ENCODE data around the gene MID2. TPM values are rescaled to one million over a fixed set of nuclear protein-coding genes. Genes with fewer than 3 reads are reported as not detected.

The MID2 gene
- polyA plus RNA-seq, 1 donor (not counting 4 experiments of a cell fraction or from before 2014, with no cell fraction given): 8.9 TPM

DNA sequence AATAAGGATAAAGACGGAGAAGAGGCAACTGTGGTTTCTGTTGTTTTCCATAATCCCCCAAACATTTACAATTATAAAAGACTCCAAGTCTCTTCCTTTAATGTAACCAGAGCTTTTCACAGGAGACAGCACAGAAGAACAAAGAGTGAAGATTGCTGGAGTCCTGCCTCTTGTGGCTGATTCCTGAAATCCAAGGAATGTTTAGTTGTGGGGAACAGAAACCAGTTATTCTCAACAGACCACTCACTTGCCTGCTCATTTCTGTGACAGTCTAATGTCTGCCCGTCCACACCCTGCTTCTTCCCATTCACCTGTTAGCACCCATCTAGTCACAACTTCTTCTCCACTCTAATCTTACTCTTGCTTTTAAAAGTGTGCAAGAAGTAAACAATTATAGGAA lies 144.4 kb downstream of the MID2 start:
- Histone ChIP-seq H3K9ac (ENCODE audit: control insufficient read depth, extremely low read depth, insufficient read depth, low read length) (no peak overlapping the region), H3K36me3 (ENCODE audit: control insufficient read depth in 2 of 2, extremely low read depth in 1 of 2, insufficient read depth in 2 of 2, low read length in 2 of 2) (no peaks in the 10 kb centered on the region), H3K4me3 (ENCODE audit: control insufficient read depth in 2 of 3, extremely low read depth in 1 of 3, insufficient read depth in 2 of 3, low read depth in 1 of 3, low read length in 3 of 3) (no peak overlapping the region), H3K27ac (ENCODE audit: control insufficient read depth, insufficient read depth, low read length) (no peak overlapping the region), H2AFZ (ENCODE audit: control insufficient read depth, low read length) (no peak overlapping the region), H3K9me3 (ENCODE audit: control insufficient read depth, low read depth, low read length) (no peaks in the 10 kb centered on the region), H3K4me2 (ENCODE audit: control insufficient read depth, extremely low read depth, insufficient read depth, low read depth, low read length) (no peak overlapping the region), H3K79me2 (ENCODE audit: control insufficient read depth, insufficient read depth, low read length) (no peaks in the 10 kb centered on the region), H3K9me1 (ENCODE audit: control insufficient read depth, extremely low read depth, insufficient read depth, low read length) (no peaks in the 10 kb centered on the region), H3K4me1 (ENCODE audit: control insufficient read depth, extremely low read depth, insufficient read depth, low read length) (no peaks in the 10 kb centered on the region), H3K27me3 (ENCODE audit: control insufficient read depth, extremely low read depth, insufficient read depth, low read length) (no peaks in the 10 kb centered on the region), H4K20me1 (ENCODE audit: control insufficient read depth, extremely low read depth, insufficient read depth, low read length) (peaks cover 4% of the 10 kb centered on the region)
- FAIRE-seq (no peak), DNase-seq (ENCODE audit: low read depth, low spot score) (no peak)
- no peak for TF ChIP-seq EZH2 (IDR thresholded peaks at IDR 0.05; ENCODE audit: low read length)
- TF ChIP-seq, protein P1, sequence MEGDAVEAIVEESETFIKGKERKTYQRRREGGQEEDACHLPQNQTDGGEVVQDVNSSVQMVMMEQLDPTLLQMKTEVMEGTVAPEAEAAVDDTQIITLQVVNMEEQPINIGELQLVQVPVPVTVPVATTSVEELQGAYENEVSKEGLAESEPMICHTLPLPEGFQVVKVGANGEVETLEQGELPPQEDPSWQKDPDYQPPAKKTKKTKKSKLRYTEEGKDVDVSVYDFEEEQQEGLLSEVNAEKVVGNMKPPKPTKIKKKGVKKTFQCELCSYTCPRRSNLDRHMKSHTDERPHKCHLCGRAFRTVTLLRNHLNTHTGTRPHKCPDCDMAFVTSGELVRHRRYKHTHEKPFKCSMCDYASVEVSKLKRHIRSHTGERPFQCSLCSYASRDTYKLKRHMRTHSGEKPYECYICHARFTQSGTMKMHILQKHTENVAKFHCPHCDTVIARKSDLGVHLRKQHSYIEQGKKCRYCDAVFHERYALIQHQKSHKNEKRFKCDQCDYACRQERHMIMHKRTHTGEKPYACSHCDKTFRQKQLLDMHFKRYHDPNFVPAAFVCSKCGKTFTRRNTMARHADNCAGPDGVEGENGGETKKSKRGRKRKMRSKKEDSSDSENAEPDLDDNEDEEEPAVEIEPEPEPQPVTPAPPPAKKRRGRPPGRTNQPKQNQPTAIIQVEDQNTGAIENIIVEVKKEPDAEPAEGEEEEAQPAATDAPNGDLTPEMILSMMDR (optimal IDR thresholded peaks at IDR 0.05 in 1 of 3, IDR thresholded peaks at IDR 0.05 in 1 of 3, conservative IDR thresholded peaks at IDR 0.05 in 1 of 3; ENCODE audit: extremely low read depth in 1 of 3, insufficient read depth in 2 of 3, low read length in 3 of 3): no peak
- dilution Hi-C loops (cut with MboI; ENCODE audit: extremely low pct_ligation_motif_present, low sequenced_read_pairs): no loop called here

DNA sequence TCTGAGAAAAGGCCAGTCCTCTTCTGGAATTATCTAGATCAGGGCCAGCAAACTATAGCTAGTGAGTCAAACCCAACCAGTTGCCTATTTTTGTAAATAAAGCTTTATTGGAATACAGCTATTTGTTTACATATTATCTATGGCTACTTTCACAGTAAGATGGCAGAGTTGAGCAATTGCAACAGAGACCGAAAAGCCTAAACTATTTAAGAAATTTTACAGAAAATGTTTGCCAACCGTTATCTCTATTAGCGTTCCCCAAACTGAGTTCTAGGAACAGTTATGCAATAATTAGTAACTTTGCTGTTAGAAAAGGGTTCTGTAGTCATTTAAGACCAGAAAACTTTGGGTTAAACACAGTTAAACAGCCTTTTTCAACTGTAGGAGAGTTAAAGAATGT lies 146.0 kb downstream of the MID2 start:
- no peak overlapping the region for H3K27ac ChIP-seq (ENCODE audit: control insufficient read depth, insufficient read depth, low read length)
- no peak overlapping the region for H3K4me2 ChIP-seq (ENCODE audit: control insufficient read depth, extremely low read depth, insufficient read depth, low read depth, low read length)
- dilution Hi-C loops (cut with MboI; ENCODE audit: extremely low pct_ligation_motif_present, low sequenced_read_pairs): no loop called here
- no peaks in the 10 kb centered on the region for H3K9me1 ChIP-seq (ENCODE audit: control insufficient read depth, extremely low read depth, insufficient read depth, low read length)
- no peaks in the 10 kb centered on the region for H3K27me3 ChIP-seq (ENCODE audit: control insufficient read depth, extremely low read depth, insufficient read depth, low read length)
- FAIRE-seq: no peak
- no peak for TF ChIP-seq EZH2 (IDR thresholded peaks at IDR 0.05; ENCODE audit: low read length)
- TF ChIP-seq, protein P1 (optimal IDR thresholded peaks at IDR 0.05 in 1 of 3, IDR thresholded peaks at IDR 0.05 in 1 of 3, conservative IDR thresholded peaks at IDR 0.05 in 1 of 3; ENCODE audit: extremely low read depth in 1 of 3, insufficient read depth in 2 of 3, low read length in 3 of 3): no peak
- no peak for DNase-seq (ENCODE audit: low read depth, low spot score)
- H3K36me3 ChIP-seq (ENCODE audit: control insufficient read depth in 2 of 2, extremely low read depth in 1 of 2, insufficient read depth in 2 of 2, low read length in 2 of 2): peaks cover 0 to 2% of the 10 kb centered on the region in 2 experiments
- no peak overlapping the region for H2AFZ ChIP-seq (ENCODE audit: control insufficient read depth, low read length)
- H3K79me2 ChIP-seq (ENCODE audit: control insufficient read depth, insufficient read depth, low read length): no peaks in the 10 kb centered on the region
- no peak overlapping the region for H3K9ac ChIP-seq (ENCODE audit: control insufficient read depth, extremely low read depth, insufficient read depth, low read length)
- no peak overlapping the region for H3K4me3 ChIP-seq (ENCODE audit: control insufficient read depth in 2 of 3, extremely low read depth in 1 of 3, insufficient read depth in 2 of 3, low read depth in 1 of 3, low read length in 3 of 3)
- no peaks in the 10 kb centered on the region for H3K9me3 ChIP-seq (ENCODE audit: control insufficient read depth, low read depth, low read length)
- H3K4me1 ChIP-seq (ENCODE audit: control insufficient read depth, extremely low read depth, insufficient read depth, low read length): no peaks in the 10 kb centered on the region
- peaks cover 4% of the 10 kb centered on the region for H4K20me1 ChIP-seq (ENCODE audit: control insufficient read depth, extremely low read depth, insufficient read depth, low read length)

Small RNA genes within 50 kb of the gene (small RNA-seq; reads per million reads assigned to genes)
- gene RF00019 (ENCODE audit: insufficient read length in 3 of 3, low read depth in 3 of 3, low replicate concordance in 1 of 3): 0 reads per million in 3 experiments

Other genes with a start within 250 kb of the MID2 start
- gene PRPS1, start 197.4 kb upstream of the MID2 start, polyA plus RNA-seq: 34.0 to 48.4 TPM (median 39.5 TPM) in 3 replicates
- 24.6 to 48.5 TPM (median 35.8 TPM) in 3 replicates for gene TSC22D3, start 50.1 kb upstream of the MID2 start, polyA plus RNA-seq
- not detected in 3 replicates for gene NCBP2L, start 48.1 kb upstream of the MID2 start, polyA plus RNA-seq
- gene TEX13B, start 156.5 kb downstream of the MID2 start, polyA plus RNA-seq: not detected in 3 replicates
- 3.9 to 7.2 TPM (median 5.0 TPM) in 3 replicates for gene VSIG1, start 219.2 kb downstream of the MID2 start, polyA plus RNA-seq

All from keratinocyte (primary cell).